GM21367 (cell line): ENCODE data around the gene BHLHA15.
"Not testable (repeated sequence)": the region's sequence is repeated elsewhere in the genome, so short reads cannot be mapped to it uniquely, and the experiment has no call there.

Experiments
- ATAC-seq: cut with Tn5 transposase; IDR thresholded peaks from one replicate; pipeline ENCODE4 v1.9.1; 2021; ENCODE audit not compliant: unreplicated experiment

The BHLHA15 gene

DNA sequence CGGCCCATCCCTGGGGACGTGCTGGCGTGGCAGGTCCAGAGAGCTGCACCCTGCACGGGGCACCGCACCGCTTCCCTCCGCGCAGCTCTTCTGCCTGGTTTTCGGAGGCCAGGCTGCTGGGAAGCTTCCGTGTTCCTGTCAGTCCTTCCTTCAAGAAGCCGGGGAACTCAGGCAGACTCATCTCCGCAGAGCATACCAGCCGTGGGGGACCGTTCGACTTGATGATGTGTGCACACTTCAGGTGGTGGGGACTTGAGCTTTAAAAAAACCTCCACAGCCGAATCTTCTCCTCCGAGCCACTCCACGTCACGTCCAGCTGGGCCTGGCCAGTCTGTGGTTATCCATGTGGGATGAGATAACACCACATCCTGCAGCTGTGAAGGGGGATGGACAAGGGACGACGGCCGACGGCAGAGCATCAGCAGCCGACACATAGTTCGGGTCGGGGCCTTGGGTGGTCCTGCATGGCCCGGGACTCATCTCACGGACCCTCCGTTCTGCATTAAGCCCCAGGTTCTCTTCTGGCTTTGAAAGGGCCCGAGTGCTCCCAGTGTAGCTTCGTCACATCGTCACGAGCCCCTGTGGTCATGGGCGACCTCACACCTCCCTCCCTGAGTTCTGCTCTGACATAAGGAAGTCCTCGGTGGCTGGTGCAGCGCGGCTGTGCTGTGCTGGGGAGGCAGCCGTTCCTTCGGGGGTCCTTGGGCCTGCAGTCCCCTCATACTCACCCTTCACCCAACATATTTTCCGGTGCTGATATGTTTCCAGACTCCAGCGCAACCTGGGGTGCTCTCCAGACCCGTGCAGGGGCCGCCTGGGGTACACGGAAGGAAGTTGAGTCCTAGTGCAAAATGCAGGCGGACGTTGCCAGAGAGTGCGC is 4.5 kb upstream of the BHLHA15 start:
- no peak for ATAC-seq

DNA sequence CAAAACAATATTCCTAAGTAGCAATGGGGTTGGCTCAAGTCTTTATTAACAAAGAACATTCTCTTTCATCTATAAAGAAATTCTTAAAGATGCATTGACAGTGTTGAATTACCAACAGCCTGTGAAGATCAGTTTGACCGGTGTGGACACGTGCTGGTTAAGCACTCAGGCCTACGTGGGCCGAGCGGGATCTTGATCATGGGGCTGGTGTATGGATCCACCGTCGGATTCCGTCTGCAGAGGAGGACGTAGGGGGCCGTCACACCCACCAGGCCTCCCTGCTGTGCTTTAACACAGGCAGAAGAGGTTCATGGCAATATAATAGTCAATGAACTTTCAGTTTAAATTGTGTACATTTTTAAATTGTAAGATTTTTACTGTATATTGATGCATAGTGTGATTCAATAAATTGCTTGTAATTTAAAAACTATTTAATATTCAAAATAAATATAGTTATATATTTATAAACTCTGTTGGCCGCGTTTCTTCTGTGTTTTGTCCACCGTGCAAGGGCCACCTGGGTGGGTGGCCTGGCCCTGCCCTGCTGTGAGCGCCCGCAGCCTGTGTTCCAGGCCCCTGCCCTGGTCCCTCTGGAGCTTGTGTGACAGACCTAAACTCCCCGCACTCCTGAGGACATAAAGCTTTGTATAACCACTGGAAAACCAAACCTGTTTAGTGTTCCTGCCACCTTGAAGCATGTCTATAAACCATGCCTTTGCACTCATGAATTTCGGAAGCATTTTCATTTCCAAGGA is 1.9 kb upstream of the BHLHA15 start:
- ATAC-seq, result no peak

GRCh38 chr7:98210513-98211220 is 572 bp upstream of the BHLHA15 start:
- no peak for ATAC-seq

- no peak for ATAC-seq
Observed at GRCh38 chr7:98211676-98212531, 665 bp downstream of the BHLHA15 start.

GRCh38 chr7:98212532-98213041 is 1.3 kb downstream of the BHLHA15 start:
- no peak for ATAC-seq

GRCh38 chr7:98213296-98213887 is 2.2 kb downstream of the BHLHA15 start:
- no peak for ATAC-seq

GRCh38 chr7:98213888-98214810 is 2.9 kb downstream of the BHLHA15 start:
- ATAC-seq, result no peak

GRCh38 chr7:98214811-98215321 is 3.6 kb downstream of the BHLHA15 start:
- no peak for ATAC-seq

- ATAC-seq, result no peak
Observed at GRCh38 chr7:98215561-98216495, 4.6 kb downstream of the BHLHA15 start.

DNA sequence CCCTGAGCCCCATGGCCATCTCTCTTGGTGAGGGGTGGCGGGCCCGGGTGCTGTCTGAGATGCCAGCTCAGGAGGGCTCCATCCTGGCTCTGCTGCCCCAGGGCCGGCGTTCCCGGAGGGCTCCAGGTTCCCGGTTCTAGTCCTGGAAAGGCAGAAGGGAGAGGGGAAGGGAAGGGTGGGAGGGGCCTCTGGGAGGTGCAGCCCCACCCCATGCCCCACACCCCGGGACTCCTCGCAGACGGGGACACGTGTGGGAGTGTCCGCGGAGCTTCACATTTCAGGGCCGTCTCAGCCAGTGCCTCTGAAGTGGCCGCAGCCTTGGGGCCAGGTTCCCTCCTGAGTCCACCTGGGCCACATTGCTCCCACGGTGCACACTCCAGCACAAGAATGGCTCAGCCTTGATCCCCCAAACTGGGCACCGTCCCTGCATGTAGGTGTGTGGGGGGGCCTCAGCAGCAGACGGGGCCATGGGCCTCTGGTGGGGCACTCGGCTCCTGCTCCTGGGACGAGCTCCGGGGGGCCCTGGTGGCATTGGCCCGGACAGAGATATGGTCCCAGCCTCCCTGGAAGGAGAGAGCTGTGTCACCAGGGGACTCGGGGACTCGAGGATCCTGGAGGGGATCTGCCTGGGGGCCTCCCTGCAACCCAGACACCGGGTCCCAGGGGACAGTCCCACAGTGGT is 5.8 kb downstream of the BHLHA15 start:
- no peak for ATAC-seq

DNA sequence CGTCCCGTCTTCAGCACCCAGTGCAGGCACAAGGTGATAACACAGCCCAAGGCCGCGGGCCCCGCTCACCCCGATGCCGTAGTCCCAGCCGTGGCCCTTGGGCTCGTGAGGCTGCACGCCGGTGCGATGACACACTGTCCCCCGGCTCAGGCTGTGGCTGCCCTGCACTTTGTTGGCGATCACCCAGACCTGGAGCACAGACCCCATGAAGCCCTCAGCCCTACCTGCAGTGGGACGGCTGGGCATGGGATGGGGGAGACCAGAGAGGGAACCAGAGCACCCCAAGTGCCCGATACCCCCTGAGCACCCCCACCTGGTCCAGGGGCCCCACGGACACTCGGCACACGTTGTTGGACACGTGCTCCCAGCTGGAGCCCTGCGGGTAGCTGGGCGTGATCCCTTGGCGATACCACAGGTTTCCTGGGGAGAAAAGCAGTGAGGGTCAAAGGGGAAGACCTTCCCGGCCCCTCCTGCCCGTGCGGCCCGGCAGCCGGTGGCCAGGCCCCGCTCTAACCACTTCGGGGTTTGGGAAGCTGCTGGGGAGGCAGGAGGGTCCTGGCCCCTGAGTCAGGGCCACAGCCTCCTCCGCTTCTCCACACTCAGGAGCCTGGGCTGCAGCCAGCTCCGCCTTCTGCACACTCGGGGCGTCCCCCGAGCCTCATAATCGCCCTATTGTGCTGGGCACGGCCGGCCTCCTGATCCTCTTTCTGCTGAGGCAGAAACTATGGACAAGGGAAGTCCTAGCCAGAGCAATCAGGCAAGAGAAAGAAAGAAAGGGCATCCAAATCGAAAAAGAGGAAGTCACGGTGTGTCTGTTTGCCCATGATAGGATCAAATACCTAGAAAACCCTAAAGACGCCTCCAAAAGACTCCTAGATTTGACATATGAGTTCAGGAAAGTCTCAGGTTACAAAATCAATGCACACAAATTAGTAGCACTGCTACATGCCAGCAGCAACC is 6.7 kb downstream of the BHLHA15 start:
- ATAC-seq, result no peak

- ATAC-seq, result not testable (repeated sequence)
Observed at GRCh38 chr7:98219382-98219781, 8.1 kb downstream of the BHLHA15 start.

GRCh38 chr7:98221611-98222532 is 10.6 kb downstream of the BHLHA15 start:
- no peak for ATAC-seq

- ATAC-seq, result no peak
Observed at GRCh38 chr7:98222533-98223195, 11.4 kb downstream of the BHLHA15 start.
